Liver (tissue), 3 donors: Measurements from ENCODE around the gene DNAH17.

Experiments used
- CTCF ChIP-seq: fragments of 150-350 bp; IDR thresholded peaks from 2 replicates; pipeline ENCODE4 v1.5.1; 2017; ENCODE audit warnings: improper control_type of control experiment, low read depth, low read length; ENCODE audit not compliant: missing input control
- EGR1 ChIP-seq, 2 donors: IDR thresholded peaks; 2 replicates each; pipeline ENCODE4 v1.6.1; 2016 to 2018; ENCODE audit warnings: antibody characterized with exemption in 2 of 2, low read depth in 2 of 2
- MAX ChIP-seq: IDR thresholded peaks from 2 replicates; pipeline ENCODE4 v1.6.1; 2016; ENCODE audit warnings: antibody characterized with exemption
- REST ChIP-seq: IDR thresholded peaks from 2 replicates; pipeline ENCODE4 v1.6.1; 2016; ENCODE audit warnings: antibody characterized with exemption, mild to moderate bottlenecking
- ZBTB33 ChIP-seq: IDR thresholded peaks from 2 replicates; pipeline ENCODE4 v1.6.1; 2016; ENCODE audit warnings: antibody characterized with exemption
- donor health status: healthy.
- donor health status: healthy.

GRCh38 chr17:78493450-78493849 lies 83.7 kb downstream of the DNAH17 start:
- no peak for TF ChIP-seq CTCF
- TF ChIP-seq REST: no peak
- TF ChIP-seq EGR1 (IDR thresholded peaks at IDR 0.05; ENCODE audit: low read depth in 2 of 2): no peak
- TF ChIP-seq ZBTB33: no peak
- no peak for TF ChIP-seq MAX
